LoVo (cell line): ENCODE results near the gene ASMTL.
"Not testable (repeated sequence)": the region's sequence is repeated elsewhere in the genome, so short reads cannot be mapped to it uniquely, and the experiment has no call there.

Experiments
- DNase-seq: peaks from one replicate; pipeline ENCODE4 v3.0.0-alpha.2; 2016; ENCODE audit warnings: low spot score

ASMTL gene

GRCh38 chrX:1481636-1482529, 29.2 kb upstream of the ASMTL start:
- DNase-seq = peak; percentile 52

GRCh38 chrX:1480082-1480785, 27.5 kb upstream of the ASMTL start:
- DNase-seq = no peak

GRCh38 chrX:1477801-1478458, 25.2 kb upstream of the ASMTL start:
- no peak for DNase-seq

- no peak for DNase-seq
Measured at GRCh38 chrX:1477229-1477628, 24.5 kb upstream of the ASMTL start.

GRCh38 chrX:1476682-1477081, 24.0 kb upstream of the ASMTL start:
- DNase-seq = no peak

GRCh38 chrX:1475881-1476280, 23.2 kb upstream of the ASMTL start:
- no peak for DNase-seq

GRCh38 chrX:1475481-1475880, 22.8 kb upstream of the ASMTL start:
- DNase-seq = no peak

- not testable (repeated sequence) for DNase-seq
Measured at GRCh38 chrX:1474593-1474992, 21.9 kb upstream of the ASMTL start.

- no peak for DNase-seq
Measured at GRCh38 chrX:1472975-1473374, 20.3 kb upstream of the ASMTL start.

GRCh38 chrX:1468250-1468772, 15.6 kb upstream of the ASMTL start:
- DNase-seq = peak; percentile 12

GRCh38 chrX:1466971-1467561, 14.4 kb upstream of the ASMTL start:
- DNase-seq = no peak

- no peak for DNase-seq
Measured at GRCh38 chrX:1466232-1466661, 13.5 kb upstream of the ASMTL start.

GRCh38 chrX:1465286-1466231, 12.8 kb upstream of the ASMTL start:
- no peak for DNase-seq

- no peak for DNase-seq
Measured at GRCh38 chrX:1464971-1465285, 12.2 kb upstream of the ASMTL start.

- DNase-seq = no peak
Measured at GRCh38 chrX:1464041-1464970, 11.6 kb upstream of the ASMTL start.

GRCh38 chrX:1463581-1463980, 10.9 kb upstream of the ASMTL start:
- no peak for DNase-seq

- DNase-seq = no peak
Measured at GRCh38 chrX:1462596-1463251, 10.0 kb upstream of the ASMTL start.

- no peak for DNase-seq
Measured at GRCh38 chrX:1462110-1462509, 9.4 kb upstream of the ASMTL start.

GRCh38 chrX:1455948-1456280, 3.2 kb upstream of the ASMTL start:
- DNase-seq = no peak
